Neuronal stem cell (in vitro differentiated cells): ENCODE data around the gene ZSWIM6.

Experiments used
- DNase-seq: peaks from one replicate; pipeline ENCODE4 v3.0.0-alpha.2; 2013; ENCODE audit warnings: low spot score
- H2AFZ ChIP-seq: one replicate; pipeline ENCODE4 v1.6.1; 2013; ENCODE audit warnings: mild to moderate bottlenecking, low read length, inconsistent platforms
- H2AK5ac ChIP-seq: 2 replicates; pipeline ENCODE4 v1.6.1; 2013; ENCODE audit warnings: low read depth, mild to moderate bottlenecking, inconsistent platforms, low read length, moderate library complexity, mixed read lengths
- H2BK120ac ChIP-seq: 2 replicates; pipeline ENCODE4 v1.6.1; 2013; ENCODE audit warnings: low read depth, mild to moderate bottlenecking, inconsistent platforms, low read length, moderate library complexity, mixed read lengths
- H2BK12ac ChIP-seq: one replicate; pipeline ENCODE4 v1.6.1; 2013; ENCODE audit warnings: low read length, inconsistent platforms
- H2BK15ac ChIP-seq: 2 replicates; pipeline ENCODE4 v1.6.1; 2013; ENCODE audit warnings: mild to moderate bottlenecking, low read length, inconsistent platforms, mixed read lengths
- H2BK5ac ChIP-seq: one replicate; pipeline ENCODE4 v1.6.1; 2013; ENCODE audit warnings: inconsistent platforms, mild to moderate bottlenecking, low read length, moderate library complexity
- H3K14ac ChIP-seq: one replicate; pipeline ENCODE4 v1.6.1; 2013; ENCODE audit warnings: low read length, inconsistent platforms
- H3K18ac ChIP-seq: 2 replicates; pipeline ENCODE4 v1.6.1; 2013; ENCODE audit warnings: low read length, inconsistent platforms
- H3K23ac ChIP-seq: 2 replicates; pipeline ENCODE4 v1.6.1; 2013; ENCODE audit warnings: low read depth, mild to moderate bottlenecking, mixed read lengths, low read length, inconsistent platforms; ENCODE audit not compliant: poor library complexity
- H3K27ac ChIP-seq: replicated peaks from 3 replicates; pipeline ENCODE4 v1.5.1; 2013; ENCODE audit warnings: low read length, inconsistent platforms
- H3K27me3 ChIP-seq, 3 experiments: 2 replicates each; pipeline ENCODE4 v1.6.1; 2013; ENCODE audit warnings: low read length in 3 of 3, mild to moderate bottlenecking in 2 of 3, inconsistent platforms in 1 of 3, low read depth in 1 of 3, mixed read lengths in 1 of 3, moderate library complexity in 1 of 3; ENCODE audit not compliant: control insufficient read depth in 3 of 3, insufficient read depth in 3 of 3
- H3K36me3 ChIP-seq, 2 donors: replicated peaks in 1 of 2; 2 replicates each; pipeline ENCODE4 v1.6.1; 2013; ENCODE audit warnings: low read length in 2 of 2; ENCODE audit not compliant: control insufficient read depth in 2 of 2, insufficient read depth in 2 of 2
- H3K4ac ChIP-seq: 2 replicates; pipeline ENCODE4 v1.6.1; 2013; ENCODE audit warnings: inconsistent platforms, mild to moderate bottlenecking, low read length, moderate library complexity
- H3K4me1 ChIP-seq, 2 donors: 1 replicate in 1 of 2; 2 replicates in 1 of 2; pipeline ENCODE4 v1.6.1; 2013; ENCODE audit warnings: low read length in 2 of 2, low read depth in 1 of 2; ENCODE audit not compliant: control insufficient read depth in 2 of 2, insufficient read depth in 1 of 2
- H3K4me2 ChIP-seq: one replicate; pipeline ENCODE4 v1.6.1; 2013; ENCODE audit warnings: mild to moderate bottlenecking, low read length, inconsistent platforms; ENCODE audit not compliant: insufficient read depth, poor library complexity, severe bottlenecking
- H3K4me3 ChIP-seq, 2 donors: 2 replicates each; pipeline ENCODE4 v1.5.1; 2013; ENCODE audit warnings: low read length in 2 of 2, mild to moderate bottlenecking in 2 of 2, inconsistent platforms in 1 of 2, moderate library complexity in 1 of 2
- H3K79me1 ChIP-seq: one replicate; pipeline ENCODE4 v1.6.1; 2013; ENCODE audit warnings: low read depth, mild to moderate bottlenecking, inconsistent platforms, low read length, moderate library complexity
- H3K9ac ChIP-seq: one replicate; pipeline ENCODE4 v1.6.1; 2013; ENCODE audit warnings: mild to moderate bottlenecking, low read depth, low read length, inconsistent platforms; ENCODE audit not compliant: poor library complexity
- H3K9me3 ChIP-seq, 2 donors: replicated peaks in 1 of 2; 2 replicates each; pipeline versions ENCODE3 to v1.6.1; 2013; ENCODE audit warnings: low read length in 2 of 2, mild to moderate bottlenecking in 2 of 2, inconsistent platforms in 1 of 2, low read depth in 1 of 2, mixed read lengths in 1 of 2, moderate library complexity in 1 of 2; ENCODE audit not compliant: control insufficient read depth in 2 of 2, insufficient read depth in 1 of 2
- H4K8ac ChIP-seq: one replicate; pipeline ENCODE4 v1.6.1; 2013; ENCODE audit warnings: low read depth, mild to moderate bottlenecking, inconsistent platforms, low read length, moderate library complexity
- H4K91ac ChIP-seq: one replicate; pipeline ENCODE4 v1.6.1; 2013; ENCODE audit warnings: low read length, low read depth, mild to moderate bottlenecking, inconsistent platforms; ENCODE audit not compliant: poor library complexity
- WGBS, 2 donors: extraction: QIAGEN DNeasy Blood & Tissue Kit; methylation state at CpG; one replicate each; pipeline ENCODE4 v1.1.7; 2013; ENCODE audit warnings: missing lambda C conversion rate in 2 of 2, mixed read lengths in 1 of 2; ENCODE audit not compliant: insufficient read length in 2 of 2, insufficient replicate concordance in 1 of 2; ENCODE audit errors: extremely low coverage in 2 of 2; 5-methylcytosine and 5-hydroxymethylcytosine counted together

The ZSWIM6 gene

DNA sequence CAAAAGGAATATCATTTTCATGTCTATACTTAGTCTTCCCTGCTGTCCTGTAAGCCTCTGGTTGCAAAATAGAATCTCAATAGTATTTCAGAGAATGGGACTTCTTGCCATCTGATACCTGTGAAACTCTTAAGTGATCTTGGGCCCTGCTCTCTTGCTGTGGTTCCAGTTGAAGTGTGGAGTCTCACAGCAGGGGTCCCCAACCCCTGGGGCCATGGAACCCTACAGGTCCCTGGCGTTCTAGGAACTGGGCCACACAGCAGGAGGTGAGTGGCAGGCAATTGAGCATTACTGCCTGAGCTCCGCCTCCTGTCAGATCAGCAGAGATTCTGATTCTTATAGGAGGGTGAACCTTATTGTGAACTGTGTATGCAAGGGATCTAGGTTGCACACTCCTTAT, 65.9 kb downstream of the ZSWIM6 start:
- peaks cover 0 to 2% (median 0%) of the 10 kb centered on the region in 3 experiments for H3K27me3 ChIP-seq
- H2AFZ ChIP-seq: no peak overlapping the region
- no CpG with 5 or more reads among the region's 2 CpGs for WGBS, 2 donors
- peaks cover 8% of the 10 kb centered on the region for H3K79me1 ChIP-seq
- H3K36me3 ChIP-seq: peaks cover 1 to 52% of the 10 kb centered on the region in 2 donors
- no peak overlapping the region for H3K18ac ChIP-seq
- H2BK12ac ChIP-seq: no peak overlapping the region
- DNase-seq: no peak
- peaks cover 2 to 39% of the 10 kb centered on the region in 2 donors for H3K9me3 ChIP-seq
- no peak overlapping the region for H3K27ac ChIP-seq
- peaks cover 3 to 17% of the 10 kb centered on the region in 2 donors for H3K4me1 ChIP-seq
- no peak overlapping the region for H3K23ac ChIP-seq
- H2BK15ac ChIP-seq: no peak overlapping the region
- H2BK5ac ChIP-seq: no peak overlapping the region
- no peak overlapping the region for H4K91ac ChIP-seq
- no peak overlapping the region for H3K4ac ChIP-seq
- H2AK5ac ChIP-seq: no peak overlapping the region
- H3K4me3 ChIP-seq: no peak overlapping the region
- no peak overlapping the region for H4K8ac ChIP-seq
- no peak overlapping the region for H2BK120ac ChIP-seq
- no peak overlapping the region for H3K9ac ChIP-seq
- H3K4me2 ChIP-seq: no peak overlapping the region
- H3K14ac ChIP-seq: no peak overlapping the region

DNA sequence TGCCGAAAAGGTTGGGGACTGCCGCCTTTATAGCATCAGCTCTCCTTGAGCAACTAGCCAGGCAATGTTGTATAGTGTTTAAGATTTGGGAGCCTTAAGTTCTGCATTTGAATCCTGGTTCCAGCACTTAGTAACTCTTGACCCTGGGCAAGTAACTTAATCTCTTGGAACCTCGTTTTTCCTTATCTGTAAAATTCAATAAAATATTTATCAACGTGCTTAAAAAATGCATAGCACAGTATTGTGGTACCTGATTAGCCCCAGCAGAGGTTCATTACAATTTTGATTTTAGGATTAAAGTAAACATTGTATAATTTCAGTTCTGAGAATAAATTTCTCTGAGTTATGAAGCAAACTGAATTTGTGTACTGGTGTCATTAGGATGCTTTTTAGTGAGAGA, 66.4 kb downstream of the ZSWIM6 start:
- Histone ChIP-seq H3K79me1 (peaks cover 8% of the 10 kb centered on the region), H3K36me3 (peaks cover 1 to 48% of the 10 kb centered on the region in 2 donors), H3K18ac (no peak overlapping the region), H4K8ac (no peak overlapping the region), H2BK15ac (no peak overlapping the region), H3K4me3 (no peak overlapping the region), H3K4me1 (peaks cover 3 to 22% of the 10 kb centered on the region in 2 donors), H3K9me3 (peaks cover 2 to 39% of the 10 kb centered on the region in 2 donors), H3K4ac (no peak overlapping the region), H3K9ac (no peak overlapping the region), H2BK12ac (no peak overlapping the region), H2AK5ac (no peak overlapping the region), H2AFZ (no peak overlapping the region), H3K14ac (no peak overlapping the region), H3K27me3 (peaks cover 0 to 2% (median 0%) of the 10 kb centered on the region in 3 experiments), H3K23ac (no peak overlapping the region), H3K27ac (no peak overlapping the region), H2BK120ac (no peak overlapping the region), H2BK5ac (no peak overlapping the region), H3K4me2 (no peak overlapping the region), H4K91ac (no peak overlapping the region)
- no peak for DNase-seq
- WGBS, 2 donors: no CpG with 5 or more reads among the region's 4 CpGs

DNA sequence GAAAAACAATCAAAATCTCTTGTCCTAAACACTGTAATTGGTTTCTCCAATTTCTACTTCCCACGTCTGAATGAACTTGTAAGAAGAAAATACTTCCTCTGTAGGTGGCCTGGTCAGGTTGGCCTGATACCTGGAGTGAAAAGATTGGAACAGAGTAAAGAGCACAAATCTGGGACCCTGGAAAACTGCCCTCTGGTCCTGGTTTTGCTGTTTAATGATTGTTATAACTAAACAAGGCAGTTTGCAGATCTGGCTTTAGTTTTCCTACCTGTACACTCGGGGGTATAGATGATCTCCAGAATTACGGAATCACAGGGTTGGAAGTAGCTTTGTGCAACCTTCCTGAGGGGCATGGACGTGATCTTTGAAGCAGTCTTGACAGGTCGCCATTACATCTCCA, 67.6 kb downstream of the ZSWIM6 start:
- H3K4me1 ChIP-seq: peaks cover 7 to 27% of the 10 kb centered on the region in 2 donors
- H2BK120ac ChIP-seq: no peak overlapping the region

DNA sequence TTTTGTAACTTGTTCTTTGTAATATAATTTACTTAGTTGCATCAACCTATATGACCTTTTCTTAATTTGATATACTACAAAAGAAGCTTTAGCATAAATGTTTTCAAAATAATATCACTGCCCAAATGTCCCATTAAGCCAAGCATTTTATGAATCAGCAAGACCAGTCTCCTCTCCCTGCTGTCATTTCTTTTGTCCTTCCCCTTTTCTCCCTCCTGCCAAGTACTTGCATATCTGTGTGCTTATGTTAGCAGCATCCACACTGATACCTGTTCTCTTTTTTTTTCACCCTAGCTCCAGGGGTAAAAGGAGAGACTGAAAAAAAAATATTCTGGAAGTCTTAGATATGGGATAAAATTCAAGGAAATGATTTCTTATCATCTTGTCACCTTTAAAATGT, 69.7 kb downstream of the ZSWIM6 start:
- Histone ChIP-seq H4K91ac (no peak overlapping the region), H3K27ac (no peak overlapping the region), H2BK12ac (no peak overlapping the region), H4K8ac (no peak overlapping the region), H3K4me3 (no peak overlapping the region), H2AFZ (no peak overlapping the region), H3K23ac (no peak overlapping the region), H3K36me3 (peaks cover 0 to 33% of the 10 kb centered on the region in 2 donors), H3K4me2 (no peak overlapping the region), H2AK5ac (no peak overlapping the region), H2BK120ac (no peak overlapping the region), H3K4ac (no peak overlapping the region), H2BK5ac (no peak overlapping the region), H3K9me3 (peaks cover 2 to 23% of the 10 kb centered on the region in 2 donors), H3K14ac (no peak overlapping the region), H3K4me1 (peaks cover 7 to 27% of the 10 kb centered on the region in 2 donors), H3K79me1 (peaks cover 4% of the 10 kb centered on the region), H2BK15ac (no peak overlapping the region), H3K27me3 (no peaks in the 10 kb centered on the region), H3K9ac (no peak overlapping the region), H3K18ac (no peak overlapping the region)
- no peak for DNase-seq

More for the DNA sequence above, 67.6 kb downstream of the ZSWIM6 start:
- Histone ChIP-seq H3K9me3 (peaks cover 2 to 36% of the 10 kb centered on the region in 2 donors), H2BK12ac (no peak overlapping the region), H3K4me3 (no peak overlapping the region), H3K14ac (no peak overlapping the region), H2AFZ (no peak overlapping the region), H3K4me2 (no peak overlapping the region), H3K23ac (no peak overlapping the region), H3K9ac (no peak overlapping the region), H2BK15ac (no peak overlapping the region), H2AK5ac (no peak overlapping the region), H3K36me3 (peaks cover 0 to 41% of the 10 kb centered on the region in 2 donors), H3K27me3 (no peaks in the 10 kb centered on the region), H2BK5ac (no peak overlapping the region), H3K4ac (no peak overlapping the region), H3K79me1 (peaks cover 6% of the 10 kb centered on the region), H3K18ac (no peak overlapping the region), H4K8ac (no peak overlapping the region), H4K91ac (no peak overlapping the region), H3K27ac (no peak overlapping the region)
- no peak for DNase-seq
- no CpG with 5 or more reads among the region's 5 CpGs for WGBS, 2 donors
